ENCODE measurements around the gene STAB1.
A peak's percentile ranks its signal among the peaks of the same experiment; 100 is the strongest.

The STAB1 gene, protein sequence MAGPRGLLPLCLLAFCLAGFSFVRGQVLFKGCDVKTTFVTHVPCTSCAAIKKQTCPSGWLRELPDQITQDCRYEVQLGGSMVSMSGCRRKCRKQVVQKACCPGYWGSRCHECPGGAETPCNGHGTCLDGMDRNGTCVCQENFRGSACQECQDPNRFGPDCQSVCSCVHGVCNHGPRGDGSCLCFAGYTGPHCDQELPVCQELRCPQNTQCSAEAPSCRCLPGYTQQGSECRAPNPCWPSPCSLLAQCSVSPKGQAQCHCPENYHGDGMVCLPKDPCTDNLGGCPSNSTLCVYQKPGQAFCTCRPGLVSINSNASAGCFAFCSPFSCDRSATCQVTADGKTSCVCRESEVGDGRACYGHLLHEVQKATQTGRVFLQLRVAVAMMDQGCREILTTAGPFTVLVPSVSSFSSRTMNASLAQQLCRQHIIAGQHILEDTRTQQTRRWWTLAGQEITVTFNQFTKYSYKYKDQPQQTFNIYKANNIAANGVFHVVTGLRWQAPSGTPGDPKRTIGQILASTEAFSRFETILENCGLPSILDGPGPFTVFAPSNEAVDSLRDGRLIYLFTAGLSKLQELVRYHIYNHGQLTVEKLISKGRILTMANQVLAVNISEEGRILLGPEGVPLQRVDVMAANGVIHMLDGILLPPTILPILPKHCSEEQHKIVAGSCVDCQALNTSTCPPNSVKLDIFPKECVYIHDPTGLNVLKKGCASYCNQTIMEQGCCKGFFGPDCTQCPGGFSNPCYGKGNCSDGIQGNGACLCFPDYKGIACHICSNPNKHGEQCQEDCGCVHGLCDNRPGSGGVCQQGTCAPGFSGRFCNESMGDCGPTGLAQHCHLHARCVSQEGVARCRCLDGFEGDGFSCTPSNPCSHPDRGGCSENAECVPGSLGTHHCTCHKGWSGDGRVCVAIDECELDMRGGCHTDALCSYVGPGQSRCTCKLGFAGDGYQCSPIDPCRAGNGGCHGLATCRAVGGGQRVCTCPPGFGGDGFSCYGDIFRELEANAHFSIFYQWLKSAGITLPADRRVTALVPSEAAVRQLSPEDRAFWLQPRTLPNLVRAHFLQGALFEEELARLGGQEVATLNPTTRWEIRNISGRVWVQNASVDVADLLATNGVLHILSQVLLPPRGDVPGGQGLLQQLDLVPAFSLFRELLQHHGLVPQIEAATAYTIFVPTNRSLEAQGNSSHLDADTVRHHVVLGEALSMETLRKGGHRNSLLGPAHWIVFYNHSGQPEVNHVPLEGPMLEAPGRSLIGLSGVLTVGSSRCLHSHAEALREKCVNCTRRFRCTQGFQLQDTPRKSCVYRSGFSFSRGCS (N-terminal part only)

DNA sequence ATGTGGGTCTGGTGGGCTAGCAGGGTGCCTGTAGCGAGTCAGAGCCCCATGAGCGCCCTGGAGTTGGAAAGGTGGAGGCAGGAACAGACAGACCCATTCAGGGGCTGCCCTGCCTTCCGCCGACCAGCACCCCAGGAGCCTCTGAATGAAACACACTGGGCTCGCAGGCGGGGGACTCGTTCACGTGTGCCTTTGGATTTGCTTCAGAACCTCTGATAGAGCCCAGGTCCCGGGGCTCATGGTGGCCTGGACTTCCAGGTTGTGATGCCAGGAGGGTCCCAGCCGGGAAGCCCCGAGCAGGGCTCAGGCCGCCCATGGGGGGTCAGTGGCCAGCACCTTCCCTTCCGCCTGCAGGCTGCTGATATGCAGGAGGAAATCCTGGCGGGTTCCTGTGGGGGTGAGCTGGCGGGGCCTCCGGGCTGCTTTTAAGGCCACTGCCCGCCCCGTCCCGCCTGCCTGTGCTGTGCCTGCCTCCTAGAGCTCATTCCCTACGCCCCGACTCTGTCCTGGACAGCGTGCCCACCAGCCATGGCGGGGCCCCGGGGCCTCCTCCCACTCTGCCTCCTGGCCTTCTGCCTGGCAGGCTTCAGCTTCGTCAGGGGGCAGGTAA is at the start of gene STAB1:
Gene STAB1, plus strand, starts transcription at position 453 of the 610 bp plus-strand sequence. Its CDS starts 76 bp downstream, at position 529.
- ATAC-seq: peak; percentile 3; the same call in 2 of the 3 replicates
- TF ChIP-seq, protein P1, sequence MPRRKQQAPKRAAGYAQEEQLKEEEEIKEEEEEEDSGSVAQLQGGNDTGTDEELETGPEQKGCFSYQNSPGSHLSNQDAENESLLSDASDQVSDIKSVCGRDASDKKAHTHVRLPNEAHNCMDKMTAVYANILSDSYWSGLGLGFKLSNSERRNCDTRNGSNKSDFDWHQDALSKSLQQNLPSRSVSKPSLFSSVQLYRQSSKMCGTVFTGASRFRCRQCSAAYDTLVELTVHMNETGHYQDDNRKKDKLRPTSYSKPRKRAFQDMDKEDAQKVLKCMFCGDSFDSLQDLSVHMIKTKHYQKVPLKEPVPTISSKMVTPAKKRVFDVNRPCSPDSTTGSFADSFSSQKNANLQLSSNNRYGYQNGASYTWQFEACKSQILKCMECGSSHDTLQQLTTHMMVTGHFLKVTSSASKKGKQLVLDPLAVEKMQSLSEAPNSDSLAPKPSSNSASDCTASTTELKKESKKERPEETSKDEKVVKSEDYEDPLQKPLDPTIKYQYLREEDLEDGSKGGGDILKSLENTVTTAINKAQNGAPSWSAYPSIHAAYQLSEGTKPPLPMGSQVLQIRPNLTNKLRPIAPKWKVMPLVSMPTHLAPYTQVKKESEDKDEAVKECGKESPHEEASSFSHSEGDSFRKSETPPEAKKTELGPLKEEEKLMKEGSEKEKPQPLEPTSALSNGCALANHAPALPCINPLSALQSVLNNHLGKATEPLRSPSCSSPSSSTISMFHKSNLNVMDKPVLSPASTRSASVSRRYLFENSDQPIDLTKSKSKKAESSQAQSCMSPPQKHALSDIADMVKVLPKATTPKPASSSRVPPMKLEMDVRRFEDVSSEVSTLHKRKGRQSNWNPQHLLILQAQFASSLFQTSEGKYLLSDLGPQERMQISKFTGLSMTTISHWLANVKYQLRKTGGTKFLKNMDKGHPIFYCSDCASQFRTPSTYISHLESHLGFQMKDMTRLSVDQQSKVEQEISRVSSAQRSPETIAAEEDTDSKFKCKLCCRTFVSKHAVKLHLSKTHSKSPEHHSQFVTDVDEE (CRISPR knock-in tag; IDR thresholded peaks at IDR 0.05): no peak
- TF ChIP-seq, protein P2, sequence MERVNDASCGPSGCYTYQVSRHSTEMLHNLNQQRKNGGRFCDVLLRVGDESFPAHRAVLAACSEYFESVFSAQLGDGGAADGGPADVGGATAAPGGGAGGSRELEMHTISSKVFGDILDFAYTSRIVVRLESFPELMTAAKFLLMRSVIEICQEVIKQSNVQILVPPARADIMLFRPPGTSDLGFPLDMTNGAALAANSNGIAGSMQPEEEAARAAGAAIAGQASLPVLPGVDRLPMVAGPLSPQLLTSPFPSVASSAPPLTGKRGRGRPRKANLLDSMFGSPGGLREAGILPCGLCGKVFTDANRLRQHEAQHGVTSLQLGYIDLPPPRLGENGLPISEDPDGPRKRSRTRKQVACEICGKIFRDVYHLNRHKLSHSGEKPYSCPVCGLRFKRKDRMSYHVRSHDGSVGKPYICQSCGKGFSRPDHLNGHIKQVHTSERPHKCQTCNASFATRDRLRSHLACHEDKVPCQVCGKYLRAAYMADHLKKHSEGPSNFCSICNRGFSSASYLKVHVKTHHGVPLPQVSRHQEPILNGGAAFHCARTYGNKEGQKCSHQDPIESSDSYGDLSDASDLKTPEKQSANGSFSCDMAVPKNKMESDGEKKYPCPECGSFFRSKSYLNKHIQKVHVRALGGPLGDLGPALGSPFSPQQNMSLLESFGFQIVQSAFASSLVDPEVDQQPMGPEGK (CRISPR knock-in tag; IDR thresholded peaks at IDR 0.05; ENCODE audit: borderline replicate concordance): no peak
- TF ChIP-seq TOX (CRISPR knock-in tag; IDR thresholded peaks at IDR 0.05; ENCODE audit: borderline replicate concordance) (no peak), RARB (CRISPR knock-in tag; IDR thresholded peaks at IDR 0.05) (no peak), ESRRG (CRISPR knock-in tag; IDR thresholded peaks at IDR 0.05) (no peak), ARNTL (CRISPR knock-in tag; IDR thresholded peaks at IDR 0.05; ENCODE audit: borderline replicate concordance, low read depth) (no peak), ZC3H10 (CRISPR knock-in tag; IDR thresholded peaks at IDR 0.05) (no peak)

DNA sequence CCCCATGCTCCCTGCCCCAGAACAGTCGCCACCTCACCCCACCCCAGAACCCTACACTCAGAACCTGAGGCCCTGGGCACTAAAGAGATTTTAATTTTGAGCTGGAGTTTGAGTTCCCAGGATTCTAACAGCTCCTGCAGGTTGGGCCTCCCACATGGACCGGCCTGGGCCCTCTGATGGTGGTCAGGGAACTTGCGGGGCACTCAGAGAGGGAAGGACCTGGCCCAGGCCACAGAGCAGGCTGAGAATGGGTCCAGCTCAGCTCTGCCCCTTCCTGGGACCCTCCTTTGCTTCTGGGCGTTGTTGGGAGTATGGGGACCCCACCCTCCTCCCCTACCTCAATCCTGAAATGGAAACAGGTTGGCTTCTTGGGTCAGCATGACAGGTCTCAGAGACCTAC is 49.1 kb upstream of the STAB1 start:
- no peak for ATAC-seq
- TF ChIP-seq ARNTL (CRISPR knock-in tag; IDR thresholded peaks at IDR 0.05; ENCODE audit: borderline replicate concordance, low read depth) (no peak), TOX (CRISPR knock-in tag; IDR thresholded peaks at IDR 0.05; ENCODE audit: borderline replicate concordance) (no peak)

DNA sequence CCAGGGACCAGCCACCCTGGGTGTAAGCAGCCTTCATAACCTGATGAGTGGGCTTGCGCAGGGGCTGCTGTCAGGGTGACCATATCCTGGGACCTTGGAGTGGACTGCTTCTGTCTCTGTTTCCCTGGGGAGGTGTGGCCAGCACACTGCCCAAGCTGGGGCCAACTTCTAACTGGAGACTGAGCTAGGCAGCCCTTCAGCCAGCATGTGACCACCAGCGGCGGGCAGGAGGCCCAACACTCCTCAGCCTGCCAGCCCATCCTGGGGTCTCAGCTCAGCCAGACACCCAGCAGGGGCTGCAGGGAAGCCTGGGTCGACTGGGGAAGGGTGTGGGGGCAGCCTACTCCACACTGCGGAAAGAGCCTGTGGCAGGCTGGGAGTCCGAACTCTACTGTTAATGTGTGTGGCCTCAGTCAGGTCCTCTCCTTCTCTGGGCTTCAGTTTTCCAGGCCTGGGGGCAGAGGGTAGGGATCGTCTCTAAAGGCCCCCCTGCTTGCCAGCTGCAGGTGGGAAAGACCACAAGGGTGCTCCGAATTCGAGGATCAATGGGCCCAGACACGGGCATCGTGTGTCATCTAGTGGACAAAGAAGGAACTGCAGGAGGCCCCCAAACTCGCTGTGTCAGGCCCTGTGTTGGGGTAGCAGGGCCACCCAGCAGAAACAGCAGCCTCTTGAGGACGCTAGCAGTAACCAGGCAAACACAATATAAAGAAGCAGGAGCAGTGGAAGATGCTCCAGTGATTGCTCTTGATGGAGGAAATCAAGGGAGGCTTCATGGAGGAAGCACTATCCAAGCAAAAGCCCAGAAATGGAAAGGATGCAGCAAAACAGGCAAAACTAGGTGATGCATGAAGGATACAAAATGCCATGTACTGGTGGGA is 48.3 kb upstream of the STAB1 start:
- peak; percentile 67 for ATAC-seq
- TF ChIP-seq TCF4 (CRISPR knock-in tag; IDR thresholded peaks at IDR 0.05; ENCODE audit: borderline replicate concordance) (no peak), TOX (CRISPR knock-in tag; IDR thresholded peaks at IDR 0.05; ENCODE audit: borderline replicate concordance) (no peak), SNAI2 (CRISPR knock-in tag; IDR thresholded peaks at IDR 0.05) (no peak), ZFP3 (CRISPR knock-in tag; IDR thresholded peaks at IDR 0.05) (peak; percentile 71; the same call in 1 of the 2 replicates)

DNA sequence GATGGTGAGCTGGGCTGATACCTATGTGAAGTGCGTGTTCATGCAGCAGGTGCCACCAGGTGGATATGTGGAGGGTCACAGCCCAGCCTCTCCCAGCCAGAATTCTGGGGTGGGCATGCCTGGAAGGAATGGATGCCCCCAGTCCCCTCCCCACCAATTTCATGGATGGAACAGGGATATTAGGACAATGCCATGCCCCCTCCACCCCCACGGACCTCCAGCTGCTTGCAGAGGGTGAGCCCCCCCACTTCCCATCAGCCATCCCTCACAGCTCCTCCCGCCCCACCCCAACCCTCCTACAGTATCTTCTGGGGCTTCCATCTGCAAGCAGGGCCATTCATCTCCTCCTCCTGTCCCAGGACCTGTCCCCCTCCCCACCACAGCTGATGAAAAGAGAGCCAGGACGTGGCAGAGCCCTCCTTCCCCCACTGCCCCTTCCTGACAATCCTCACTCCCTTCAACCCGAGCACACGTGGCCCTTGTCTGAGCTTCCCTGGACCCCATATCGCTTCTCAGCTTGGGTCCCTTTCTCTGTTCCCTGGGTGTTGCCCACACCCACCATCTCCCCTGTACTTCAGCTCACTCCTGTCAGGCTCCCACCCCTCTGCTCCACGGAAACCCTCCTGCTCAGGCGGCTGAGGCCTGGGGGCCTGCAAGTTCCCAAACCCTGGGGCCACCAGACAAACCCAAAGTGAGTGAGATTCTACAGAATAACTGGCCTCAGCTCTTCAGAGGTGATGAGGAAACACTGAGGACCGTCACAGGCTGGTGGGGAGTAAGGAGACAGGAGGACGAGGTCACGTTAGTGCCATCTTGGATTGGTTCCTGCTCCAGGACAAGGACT is 47.4 kb upstream of the STAB1 start:
- ATAC-seq: no peak
- TF ChIP-seq ZNF8 (CRISPR knock-in tag; IDR thresholded peaks at IDR 0.05) (no peak), ESRRG (CRISPR knock-in tag; IDR thresholded peaks at IDR 0.05) (no peak), RARB (CRISPR knock-in tag; IDR thresholded peaks at IDR 0.05) (no peak), TOX (CRISPR knock-in tag; IDR thresholded peaks at IDR 0.05; ENCODE audit: borderline replicate concordance) (no peak), PPARA (CRISPR knock-in tag; IDR thresholded peaks at IDR 0.05; ENCODE audit: borderline replicate concordance) (no peak), CSDC2 (CRISPR knock-in tag; IDR thresholded peaks at IDR 0.05) (no peak), OSR1 (CRISPR knock-in tag; IDR thresholded peaks at IDR 0.05) (no peak)
- TF ChIP-seq, protein P1 (CRISPR knock-in tag; IDR thresholded peaks at IDR 0.05): no peak
- TF ChIP-seq, protein P3, sequence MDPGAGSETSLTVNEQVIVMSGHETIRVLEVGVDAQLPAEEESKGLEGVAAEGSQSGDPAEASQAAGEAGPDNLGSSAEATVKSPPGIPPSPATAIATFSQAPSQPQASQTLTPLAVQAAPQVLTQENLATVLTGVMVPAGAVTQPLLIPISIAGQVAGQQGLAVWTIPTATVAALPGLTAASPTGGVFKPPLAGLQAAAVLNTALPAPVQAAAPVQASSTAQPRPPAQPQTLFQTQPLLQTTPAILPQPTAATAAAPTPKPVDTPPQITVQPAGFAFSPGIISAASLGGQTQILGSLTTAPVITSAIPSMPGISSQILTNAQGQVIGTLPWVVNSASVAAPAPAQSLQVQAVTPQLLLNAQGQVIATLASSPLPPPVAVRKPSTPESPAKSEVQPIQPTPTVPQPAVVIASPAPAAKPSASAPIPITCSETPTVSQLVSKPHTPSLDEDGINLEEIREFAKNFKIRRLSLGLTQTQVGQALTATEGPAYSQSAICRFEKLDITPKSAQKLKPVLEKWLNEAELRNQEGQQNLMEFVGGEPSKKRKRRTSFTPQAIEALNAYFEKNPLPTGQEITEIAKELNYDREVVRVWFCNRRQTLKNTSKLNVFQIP (CRISPR knock-in tag; IDR thresholded peaks at IDR 0.05; ENCODE audit: borderline replicate concordance, low read depth): no peak
- TF ChIP-seq, protein P4, sequence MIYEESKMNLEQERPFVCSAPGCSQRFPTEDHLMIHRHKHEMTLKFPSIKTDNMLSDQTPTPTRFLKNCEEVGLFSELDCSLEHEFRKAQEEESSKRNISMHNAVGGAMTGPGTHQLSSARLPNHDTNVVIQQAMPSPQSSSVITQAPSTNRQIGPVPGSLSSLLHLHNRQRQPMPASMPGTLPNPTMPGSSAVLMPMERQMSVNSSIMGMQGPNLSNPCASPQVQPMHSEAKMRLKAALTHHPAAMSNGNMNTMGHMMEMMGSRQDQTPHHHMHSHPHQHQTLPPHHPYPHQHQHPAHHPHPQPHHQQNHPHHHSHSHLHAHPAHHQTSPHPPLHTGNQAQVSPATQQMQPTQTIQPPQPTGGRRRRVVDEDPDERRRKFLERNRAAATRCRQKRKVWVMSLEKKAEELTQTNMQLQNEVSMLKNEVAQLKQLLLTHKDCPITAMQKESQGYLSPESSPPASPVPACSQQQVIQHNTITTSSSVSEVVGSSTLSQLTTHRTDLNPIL (CRISPR knock-in tag; IDR thresholded peaks at IDR 0.05; ENCODE audit: low read depth): no peak
